Measurements from ENCODE around the gene CACNA1B.

DNA sequence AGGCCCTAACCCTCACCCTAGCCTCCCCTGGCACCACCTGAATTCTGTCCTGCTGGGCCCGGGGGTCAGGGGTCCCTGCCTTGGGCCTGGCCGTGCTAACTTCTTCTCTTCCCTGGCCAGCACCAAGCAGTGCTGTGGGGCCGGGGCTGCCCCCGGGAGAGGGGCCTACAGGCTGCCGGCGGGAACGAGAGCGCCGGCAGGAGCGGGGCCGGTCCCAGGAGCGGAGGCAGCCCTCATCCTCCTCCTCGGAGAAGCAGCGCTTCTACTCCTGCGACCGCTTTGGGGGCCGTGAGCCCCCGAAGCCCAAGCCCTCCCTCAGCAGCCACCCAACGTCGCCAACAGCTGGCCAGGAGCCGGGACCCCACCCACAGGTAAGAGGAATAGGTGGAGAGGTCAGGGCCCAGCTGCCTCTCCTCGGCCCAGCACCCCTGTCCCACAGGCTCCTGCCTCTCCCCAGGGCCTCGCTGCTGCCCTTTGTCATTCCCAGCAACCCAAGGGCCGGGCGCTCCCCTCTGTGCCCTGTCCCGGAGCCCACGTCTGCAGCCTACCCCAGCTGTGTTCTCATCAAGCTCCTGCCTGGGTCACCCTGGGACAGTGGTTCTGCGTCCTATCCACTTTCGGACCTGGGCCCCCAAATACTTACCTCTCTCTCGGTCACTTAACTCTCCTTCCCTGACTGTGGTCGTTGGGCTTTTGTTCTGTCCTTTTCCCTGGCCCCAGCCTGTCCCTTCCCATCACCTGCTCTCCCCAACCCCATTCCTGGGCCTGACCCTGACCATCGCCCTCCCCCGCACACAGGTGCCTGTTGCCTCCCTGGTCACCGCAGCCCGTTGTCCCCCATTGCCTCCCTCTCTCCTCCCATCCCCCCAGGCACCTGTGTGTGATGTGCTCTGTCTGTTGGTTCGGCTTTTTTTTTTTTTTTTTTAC is 243.2 kb downstream of the CACNA1B start:
- TF ChIP-seq POLR2A (IDR thresholded peaks at IDR 0.05; ENCODE audit: low read depth, low read length) (no peak), BHLHE40 (IDR thresholded peaks at IDR 0.05; ENCODE audit: low read depth, low read length) (no peak), NFE2L2 (IDR thresholded peaks at IDR 0.05; ENCODE audit: low read depth, low read length) (no peak)
- TF ChIP-seq, protein P1, sequence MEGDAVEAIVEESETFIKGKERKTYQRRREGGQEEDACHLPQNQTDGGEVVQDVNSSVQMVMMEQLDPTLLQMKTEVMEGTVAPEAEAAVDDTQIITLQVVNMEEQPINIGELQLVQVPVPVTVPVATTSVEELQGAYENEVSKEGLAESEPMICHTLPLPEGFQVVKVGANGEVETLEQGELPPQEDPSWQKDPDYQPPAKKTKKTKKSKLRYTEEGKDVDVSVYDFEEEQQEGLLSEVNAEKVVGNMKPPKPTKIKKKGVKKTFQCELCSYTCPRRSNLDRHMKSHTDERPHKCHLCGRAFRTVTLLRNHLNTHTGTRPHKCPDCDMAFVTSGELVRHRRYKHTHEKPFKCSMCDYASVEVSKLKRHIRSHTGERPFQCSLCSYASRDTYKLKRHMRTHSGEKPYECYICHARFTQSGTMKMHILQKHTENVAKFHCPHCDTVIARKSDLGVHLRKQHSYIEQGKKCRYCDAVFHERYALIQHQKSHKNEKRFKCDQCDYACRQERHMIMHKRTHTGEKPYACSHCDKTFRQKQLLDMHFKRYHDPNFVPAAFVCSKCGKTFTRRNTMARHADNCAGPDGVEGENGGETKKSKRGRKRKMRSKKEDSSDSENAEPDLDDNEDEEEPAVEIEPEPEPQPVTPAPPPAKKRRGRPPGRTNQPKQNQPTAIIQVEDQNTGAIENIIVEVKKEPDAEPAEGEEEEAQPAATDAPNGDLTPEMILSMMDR (conservative IDR thresholded peaks at IDR 0.05; ENCODE audit: low read depth, low read length) = no peak
- TF ChIP-seq, protein P2, sequence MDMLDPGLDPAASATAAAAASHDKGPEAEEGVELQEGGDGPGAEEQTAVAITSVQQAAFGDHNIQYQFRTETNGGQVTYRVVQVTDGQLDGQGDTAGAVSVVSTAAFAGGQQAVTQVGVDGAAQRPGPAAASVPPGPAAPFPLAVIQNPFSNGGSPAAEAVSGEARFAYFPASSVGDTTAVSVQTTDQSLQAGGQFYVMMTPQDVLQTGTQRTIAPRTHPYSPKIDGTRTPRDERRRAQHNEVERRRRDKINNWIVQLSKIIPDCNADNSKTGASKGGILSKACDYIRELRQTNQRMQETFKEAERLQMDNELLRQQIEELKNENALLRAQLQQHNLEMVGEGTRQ (IDR thresholded peaks at IDR 0.05; ENCODE audit: low read depth, low read length) = no peak

Data from IMR-90 (cell line).